Uterus (tissue), 2 donors: ENCODE results near the gene P2RX5.

Experiments
- CTCF ChIP-seq, 4 experiments: fragments of 200-600 bp in 2 of 4; fragments of 450-650 bp in 2 of 4; sonication (generic) in 2 of 4; IDR thresholded peaks; one replicate each; pipeline ENCODE4 v1.5.1; 2016 to 2019; ENCODE audit warnings: antibody characterized with exemption in 4 of 4, mild to moderate bottlenecking in 2 of 4, moderate library complexity in 1 of 4
- POLR2A ChIP-seq, 2 donors: fragments of 450-650 bp; IDR thresholded peaks; one replicate each; pipeline ENCODE4 v1.6.1; 2016; ENCODE audit warnings: antibody characterized with exemption in 2 of 2, mild to moderate bottlenecking in 1 of 2, moderate library complexity in 1 of 2

GRCh38 chr17:3647251-3647650 is 48.7 kb downstream of the P2RX5 start:
- TF ChIP-seq CTCF (IDR thresholded peaks at IDR 0.05) = no peak
- TF ChIP-seq POLR2A (IDR thresholded peaks at IDR 0.05) = no peak
